Aorta (tissue), 5 donors: ENCODE results near the gene MEIS2. TPM values are rescaled to one million over a fixed set of nuclear protein-coding genes. Genes with fewer than 3 reads are reported as not detected.

Experiments used
- ATAC-seq: fragments of 200-7000 bp; cut with Tn5 transposase; one replicate; pipeline ENCODE4 v1.9.1; 2022; ENCODE audit warnings: moderate library complexity; ENCODE audit not compliant: low FRiP score
- DNase-seq, 2 donors: peaks; one replicate each; pipeline ENCODE4 v3.0.0-alpha.2; 2020
- H3K27ac ChIP-seq, 2 donors: one replicate each; pipeline ENCODE4 v1.5.1; 2013; ENCODE audit warnings: low read length in 2 of 2, mild to moderate bottlenecking in 2 of 2, moderate library complexity in 2 of 2, control low read depth in 1 of 2, inconsistent platforms in 1 of 2, low read depth in 1 of 2
- H3K27me3 ChIP-seq, 2 donors: one replicate each; pipeline ENCODE4 v1.6.1; 2013; ENCODE audit warnings: control low read depth in 1 of 2, low read length in 1 of 2, mild to moderate bottlenecking in 1 of 2, moderate library complexity in 1 of 2; ENCODE audit not compliant: insufficient read depth in 2 of 2, control insufficient read depth in 1 of 2
- H3K36me3 ChIP-seq, 2 donors: one replicate each; pipeline ENCODE4 v1.6.1; 2013; ENCODE audit warnings: control low read depth in 1 of 2, low read length in 1 of 2, mild to moderate bottlenecking in 1 of 2; ENCODE audit not compliant: insufficient read depth in 2 of 2, control insufficient read depth in 1 of 2
- H3K4me1 ChIP-seq, 2 donors: one replicate each; pipeline ENCODE4 v1.6.1; 2013; ENCODE audit warnings: low read length in 2 of 2, control low read depth in 1 of 2, mild to moderate bottlenecking in 1 of 2, moderate library complexity in 1 of 2; ENCODE audit not compliant: insufficient read depth in 2 of 2, control insufficient read depth in 1 of 2
- H3K4me3 ChIP-seq, 2 donors: one replicate each; pipeline ENCODE4 v1.5.1; 2013; ENCODE audit warnings: low read length in 2 of 2, control low read depth in 1 of 2, mild to moderate bottlenecking in 1 of 2
- H3K9me3 ChIP-seq: one replicate; pipeline ENCODE4 v1.6.1; 2013; ENCODE audit warnings: mild to moderate bottlenecking, low read length; ENCODE audit not compliant: control insufficient read depth
- WGBS, 2 donors: extraction: QIAGEN DNeasy Blood & Tissue Kit; methylation state at CpG; one replicate each; pipeline ENCODE4 v1.1.7; 2013; 5-methylcytosine and 5-hydroxymethylcytosine counted together
- intact Hi-C, 2 donors: fragments of 100-400 bp; cut with DNase I; formaldehyde crosslinking; loops; one replicate each; pipeline versions ENCODE4 v1.14.2 to v1.15.0; 2022
- polyA plus RNA-seq, 2 donors: library from polyadenylated mRNA; stranded (reverse); fragments of 200-250 nt; gene quantifications; one replicate each; pipeline ENCODE4 v1.2.3, GENCODE V29; 2013
- total RNA-seq, 2 donors: library from RNA; stranded (reverse); fragmentation: NEBNext Ultra II Directional; extraction: Animal tissue kit (Norgen Biotek cat#: 25700); gene quantifications; one replicate each; pipeline ENCODE4 v1.2.1, GENCODE V29; 2021
- donor health status: healthy with polysubstance abuse.
- donor health status: Bipolar disorder and iron deficiency.
- donor health status: DM: no; HTN: no; CAD: no.
- donor health status: DM: no; HTN: no; CAD: no.
- donor health status: DM: yes; HTN: yes; CAD: no.

The MEIS2 gene
- total and polyA plus RNA-seq, 4 donors, result 20.7 to 58.7 (median 25.9) TPM

GRCh38 chr15:37103475-37104423 is 3.4 kb upstream of the MEIS2 start:
- WGBS, 2 donors, result 85 to 86% methylated on average over 23 to 27 of the region's 27 CpGs
- H3K4me3 ChIP-seq, result no peak overlapping the region
- no peak overlapping the region for H3K27ac ChIP-seq
- ATAC-seq, result no peak
- H3K27me3 ChIP-seq, result no peaks in the 10 kb centered on the region
- H3K9me3 ChIP-seq, result no peaks in the 10 kb centered on the region
- no peaks in the 10 kb centered on the region for H3K36me3 ChIP-seq
- intact Hi-C loops, result loop anchor here (5.0 to 10.0 kb wide), 2 partner anchors 89 to 216 kb away; no protein-coding TSS in a partner anchor
- no peak for DNase-seq
- no peaks in the 10 kb centered on the region for H3K4me1 ChIP-seq

DNA sequence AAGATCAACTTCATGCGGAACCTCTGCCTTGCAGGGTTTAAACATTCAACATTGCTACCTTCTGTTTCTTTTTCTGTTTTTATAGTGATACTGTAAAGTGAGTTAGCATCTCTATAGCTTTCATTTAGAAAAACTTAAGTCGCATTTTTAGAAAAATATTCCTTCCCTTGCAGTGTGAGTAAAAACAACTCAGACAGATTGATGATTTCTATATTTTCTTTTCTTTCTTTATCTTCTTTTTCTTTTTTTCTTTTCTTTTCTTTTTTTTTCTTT is 2.8 kb upstream of the MEIS2 start:
- Histone ChIP-seq H3K27me3 (no peaks in the 10 kb centered on the region), H3K36me3 (no peaks in the 10 kb centered on the region), H3K4me3 (peak overlapping the region; percentile 79 to 99), H3K27ac (no peak overlapping the region), H3K9me3 (no peaks in the 10 kb centered on the region), H3K4me1 (no peaks in the 10 kb centered on the region)
- no peak for ATAC-seq
- intact Hi-C loops, result loop anchor here (5.0 to 10.0 kb wide), 2 partner anchors 88 to 216 kb away; no protein-coding TSS in a partner anchor
- WGBS, 2 donors, result 12 to 14% methylated on average over 2 of the region's 2 CpGs
- no peak for DNase-seq

GRCh38 chr15:37102305-37103162 is 2.2 kb upstream of the MEIS2 start:
- Histone ChIP-seq H3K27me3 (no peaks in the 10 kb centered on the region), H3K9me3 (no peaks in the 10 kb centered on the region), H3K4me3 (peak overlapping the region; percentile 79 to 99), H3K27ac (peak overlapping the region in 1 of 2 donors; percentile 52), H3K4me1 (no peaks in the 10 kb centered on the region), H3K36me3 (no peaks in the 10 kb centered on the region)
- peak in 1 of 2 donors; percentile 76 for DNase-seq
- WGBS, 2 donors, result 1% methylated on average over 38 of the region's 38 CpGs
- intact Hi-C loops, result loop anchor here (5.0 to 10.0 kb wide), 2 partner anchors 88 to 215 kb away; no protein-coding TSS in a partner anchor
- ATAC-seq, result no peak

DNA sequence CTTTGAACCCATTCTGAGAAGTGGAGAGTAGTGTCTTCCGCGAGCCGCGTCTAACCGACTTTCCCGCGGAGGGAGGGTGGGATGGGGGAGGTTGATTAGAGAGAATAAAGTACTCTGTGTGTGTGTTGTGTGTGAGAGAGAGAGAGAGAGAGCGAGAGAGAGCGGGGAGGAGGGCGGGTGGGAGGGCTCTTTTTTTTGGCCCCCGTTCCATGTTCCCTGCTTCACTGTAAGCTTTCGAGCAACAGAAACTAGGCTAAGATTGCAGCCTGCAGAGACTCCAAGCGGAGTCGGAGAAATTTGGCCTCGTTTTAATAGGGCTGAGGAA is 1.6 kb upstream of the MEIS2 start:
- DNase-seq, result no peak
- no peaks in the 10 kb centered on the region for H3K36me3 ChIP-seq
- intact Hi-C loops, result loop anchor here (5.0 to 10.0 kb wide), 2 partner anchors 87 to 215 kb away; no protein-coding TSS in a partner anchor
- H3K9me3 ChIP-seq, result no peaks in the 10 kb centered on the region
- peak overlapping the region; percentile 46 to 95 for H3K27ac ChIP-seq
- peak; percentile 40 for ATAC-seq
- H3K4me1 ChIP-seq, result no peaks in the 10 kb centered on the region
- 1 to 2% methylated on average over 13 to 15 of the region's 15 CpGs for WGBS, 2 donors
- no peaks in the 10 kb centered on the region for H3K27me3 ChIP-seq
- peak overlapping the region; percentile 79 to 99 for H3K4me3 ChIP-seq

DNA sequence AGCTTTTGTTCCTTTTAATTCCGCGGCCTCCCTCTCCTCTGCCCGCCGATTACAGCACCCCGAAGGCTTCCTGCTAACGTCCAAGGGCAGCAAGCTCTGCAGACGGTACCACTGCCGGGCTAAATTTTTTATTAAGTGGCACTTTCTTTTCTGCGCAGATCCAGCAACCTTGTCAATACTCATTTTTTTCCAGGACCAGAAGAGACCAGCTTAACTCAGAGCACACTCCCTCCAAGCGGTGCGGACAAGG is 542 bp upstream of the MEIS2 start:
- H3K9me3 ChIP-seq, result no peaks in the 10 kb centered on the region
- H3K27me3 ChIP-seq, result no peaks in the 10 kb centered on the region
- no peaks in the 10 kb centered on the region for H3K4me1 ChIP-seq
- peak overlapping the region; percentile 79 to 99 for H3K4me3 ChIP-seq
- DNase-seq (no peak), ATAC-seq (peak; percentile 2)
- no peaks in the 10 kb centered on the region for H3K36me3 ChIP-seq
- H3K27ac ChIP-seq, result peak overlapping the region; percentile 77 to 95
- intact Hi-C loops, result loop anchor here (5.0 to 10.0 kb wide), 2 partner anchors 86 to 214 kb away; no protein-coding TSS in a partner anchor
- 0 to 1% methylated on average over 11 of the region's 11 CpGs for WGBS, 2 donors

DNA sequence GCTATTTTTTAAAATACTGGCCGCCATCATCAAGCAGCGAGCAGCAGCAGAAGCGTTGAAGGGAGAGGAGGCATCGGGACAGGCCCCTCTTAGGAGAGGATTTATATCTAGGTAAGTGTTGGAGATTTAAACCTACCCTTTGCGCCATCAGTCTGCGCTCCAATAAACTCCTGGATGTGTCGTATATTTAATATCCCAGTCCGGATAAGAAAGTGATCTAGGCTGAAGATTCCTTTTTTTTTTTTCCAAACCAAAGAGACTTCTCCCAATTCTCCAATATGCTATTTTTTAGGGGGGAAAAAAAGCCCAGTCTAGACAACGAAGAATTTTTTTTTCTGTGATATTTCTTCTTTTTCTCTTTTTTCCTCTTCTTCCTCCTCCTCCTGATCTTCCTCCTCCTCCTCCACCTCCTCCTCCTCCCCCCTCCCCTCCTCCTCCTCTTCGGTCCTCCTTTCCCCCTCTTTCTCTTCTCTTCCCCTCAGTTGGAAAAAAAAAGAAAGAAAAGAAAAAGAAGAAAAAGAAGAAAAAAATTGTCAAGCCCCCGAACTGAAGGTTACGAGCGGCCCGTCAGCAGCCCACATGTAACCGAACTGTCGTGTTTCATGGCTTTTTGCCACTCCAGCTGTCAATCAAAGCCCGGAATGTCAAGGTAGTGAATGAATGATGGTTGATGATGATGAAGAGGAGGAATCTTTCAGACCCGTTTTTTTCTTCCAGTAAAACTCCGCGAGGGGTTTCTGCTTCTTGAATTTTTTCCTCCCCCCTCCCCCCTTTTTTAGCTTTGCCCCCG is 835 bp downstream of the MEIS2 start:
- Histone ChIP-seq H3K27me3 (no peaks in the 10 kb centered on the region), H3K4me3 (peak overlapping the region; percentile 79 to 99), H3K36me3 (no peaks in the 10 kb centered on the region), H3K9me3 (no peaks in the 10 kb centered on the region), H3K27ac (peak overlapping the region; percentile 43 to 95), H3K4me1 (no peaks in the 10 kb centered on the region)
- ATAC-seq (no peak), DNase-seq (no peak)
- 0 to 1% methylated on average over 21 of the region's 21 CpGs for WGBS, 2 donors
- intact Hi-C loops, result loop anchor here (5.0 to 10.0 kb wide), 6 partner anchors 82 to 1585 kb away; partner anchors contain the start of gene CDIN1 (in 1 of the 2)

- peak overlapping the region; percentile 87 to 95 for H3K27ac ChIP-seq
- peak; percentile 57 to 83 for DNase-seq
Measured at GRCh38 chr15:37098468-37099318, 1.7 kb downstream of the MEIS2 start.

More at GRCh38 chr15:37098468-37099318, 1.7 kb downstream of the MEIS2 start:
- intact Hi-C loops, result loop anchor here (5.0 to 10.0 kb wide), 4 partner anchors 81 to 1584 kb away; partner anchors contain the start of gene CDIN1 (in 1 of the 2)
- 0 to 1% methylated on average over 75 of the region's 75 CpGs for WGBS, 2 donors
- no peaks in the 10 kb centered on the region for H3K4me1 ChIP-seq
- H3K36me3 ChIP-seq, result no peaks in the 10 kb centered on the region
- peak overlapping the region; percentile 79 to 99 for H3K4me3 ChIP-seq
- no peaks in the 10 kb centered on the region for H3K27me3 ChIP-seq
- ATAC-seq, result no peak
- no peaks in the 10 kb centered on the region for H3K9me3 ChIP-seq
